ENCODE measurements around the gene INVS.

- TF ChIP-seq POLR2A (IDR thresholded peaks at IDR 0.05) = no peak
- TF ChIP-seq CTCF (IDR thresholded peaks at IDR 0.05) = no peak
Observed at GRCh38 chr9:100052375-100052774, 46.7 kb upstream of the INVS start.

Data from uterus (tissue), 2 donors.